SK-N-SH treated with all-trans-retinoic acid at 6 μM for 48 hours (cell line): Measurements from ENCODE around the gene NOSIP.

ENCODE experiments used
- ARNTL ChIP-seq: fragments of 450-650 bp; formaldehyde crosslinking; IDR thresholded peaks from 2 replicates; pipeline ENCODE4 v1.5.0; 2020; ENCODE audit warnings: low read depth, mild to moderate bottlenecking, moderate library complexity, borderline replicate concordance
- CSRNP3 ChIP-seq: fragments of 250-450 bp; sonication (Bioruptor Pico); IDR thresholded peaks from 2 replicates; pipeline ENCODE4 v1.5.1; 2021; ENCODE audit warnings: mild to moderate bottlenecking, moderate library complexity
- ESRRG ChIP-seq: fragments of 250-450 bp; sonication (Bioruptor Pico); IDR thresholded peaks from 2 replicates; pipeline ENCODE4 v1.6.1; 2021; ENCODE audit warnings: mild to moderate bottlenecking
- PATZ1 ChIP-seq: fragments of 250-450 bp; sonication (Bioruptor Pico); IDR thresholded peaks from 2 replicates; pipeline ENCODE4 v1.8.0; 2020; ENCODE audit warnings: mild to moderate bottlenecking, moderate library complexity, borderline replicate concordance
- ZFP3 ChIP-seq: fragments of 250-450 bp; sonication (Bioruptor Pico); IDR thresholded peaks from 2 replicates; pipeline ENCODE4 v1.5.0; 2020; ENCODE audit warnings: mild to moderate bottlenecking, moderate library complexity
- ZFP30 ChIP-seq: fragments of 450-650 bp; formaldehyde crosslinking; IDR thresholded peaks from 2 replicates; pipeline ENCODE4 v1.5.0; 2022; ENCODE audit warnings: mild to moderate bottlenecking, moderate library complexity
- ZNF70 ChIP-seq: fragments of 450-650 bp; formaldehyde crosslinking; IDR thresholded peaks from 2 replicates; pipeline ENCODE4 v1.5.0; 2020; ENCODE audit warnings: mild to moderate bottlenecking, moderate library complexity
- ZNF8 ChIP-seq: fragments of 450-650 bp; formaldehyde crosslinking; IDR thresholded peaks from 2 replicates; pipeline ENCODE4 v1.5.0; 2020; ENCODE audit warnings: mild to moderate bottlenecking, moderate library complexity

DNA sequence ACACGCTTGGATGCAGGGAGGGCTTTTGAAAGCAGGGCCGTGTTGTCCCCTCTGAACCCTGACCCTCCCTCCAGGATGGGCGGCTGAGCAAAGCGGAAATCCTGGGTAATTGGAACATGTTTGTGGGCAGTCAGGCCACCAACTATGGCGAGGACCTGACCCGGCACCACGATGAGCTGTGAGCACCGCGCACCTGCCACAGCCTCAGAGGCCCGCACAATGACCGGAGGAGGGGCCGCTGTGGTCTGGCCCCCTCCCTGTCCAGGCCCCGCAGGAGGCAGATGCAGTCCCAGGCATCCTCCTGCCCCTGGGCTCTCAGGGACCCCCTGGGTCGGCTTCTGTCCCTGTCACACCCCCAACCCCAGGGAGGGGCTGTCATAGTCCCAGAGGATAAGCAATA, 37.3 kb downstream of the NOSIP start:
- no peak for TF ChIP-seq CSRNP3 (CRISPR knock-in tag)
- no peak for TF ChIP-seq ZNF8 (CRISPR knock-in tag)
- no peak for TF ChIP-seq PATZ1 (CRISPR knock-in tag)
- TF ChIP-seq ARNTL: no peak
- TF ChIP-seq ZFP30 (CRISPR knock-in tag): no peak
- TF ChIP-seq ZNF70: no peak
- no peak for TF ChIP-seq ZFP3 (CRISPR knock-in tag)
- no peak for TF ChIP-seq ESRRG (CRISPR knock-in tag)
